DOHH2 (cell line): ENCODE measurements around the gene KIF16B.

Source experiments
- H3F3A ChIP-seq: fragments of 200-600 bp; sonication (generic), shearing (Covaris generic); 2 replicates; pipeline ENCODE4 v1.6.0; 2016; ENCODE audit warnings: antibody characterized with exemption, mild to moderate bottlenecking; ENCODE audit not compliant: control insufficient read depth, insufficient read depth
- H3K27ac ChIP-seq: fragments of 200-600 bp; sonication (generic); 2 replicates; pipeline ENCODE4 v1.5.1; 2014; ENCODE audit warnings: low read depth, mild to moderate bottlenecking, low read length, moderate library complexity
- H3K27me3 ChIP-seq: fragments of 200-600 bp; sonication (generic); 2 replicates; pipeline ENCODE4 v1.6.1; 2014; ENCODE audit warnings: mild to moderate bottlenecking, low read length, mixed read lengths; ENCODE audit not compliant: control insufficient read depth
- H3K36me3 ChIP-seq: fragments of 200-600 bp; sonication (generic); 2 replicates; pipeline ENCODE4 v1.6.1; 2014; ENCODE audit warnings: mild to moderate bottlenecking, low read length, moderate library complexity, mixed read lengths; ENCODE audit not compliant: control insufficient read depth
- H3K4me1 ChIP-seq: fragments of 200-600 bp; sonication (generic); 2 replicates; pipeline ENCODE4 v1.6.1; 2014; ENCODE audit warnings: mild to moderate bottlenecking, low read length, mixed read lengths; ENCODE audit not compliant: control insufficient read depth
- H3K4me2 ChIP-seq: fragments of 200-600 bp; sonication (generic); 2 replicates; pipeline ENCODE4 v1.6.0; 2014; ENCODE audit warnings: mild to moderate bottlenecking, low read length, moderate library complexity
- H3K4me3 ChIP-seq: fragments of 200-600 bp; sonication (generic); 2 replicates; pipeline ENCODE4 v1.5.1; 2014; ENCODE audit warnings: mild to moderate bottlenecking, low read length, mixed read lengths
- H3K79me2 ChIP-seq: fragments of 200-600 bp; sonication (generic); 2 replicates; pipeline ENCODE4 v1.6.1; 2014; ENCODE audit warnings: mild to moderate bottlenecking, low read length, mixed read lengths; ENCODE audit not compliant: control insufficient read depth
- H3K9me2 ChIP-seq: fragments of 200-600 bp; sonication (generic); replicated peaks from 2 replicates; pipeline ENCODE4 v1.6.1; 2014; ENCODE audit warnings: mild to moderate bottlenecking, low read length, mixed read lengths; ENCODE audit not compliant: control insufficient read depth
- H3K9me3 ChIP-seq: fragments of 200-600 bp; sonication (generic); 2 replicates; pipeline ENCODE4 v1.6.1; 2014; ENCODE audit warnings: antibody characterized with exemption, low read length, mixed read lengths; ENCODE audit not compliant: control insufficient read depth, insufficient read depth
- H4K20me1 ChIP-seq: fragments of 200-600 bp; sonication (generic); 2 replicates; pipeline ENCODE4 v1.6.0; 2014; ENCODE audit warnings: low read depth, mild to moderate bottlenecking, antibody characterized with exemption, low read length, moderate library complexity; ENCODE audit not compliant: control insufficient read depth, insufficient read depth
- CTCF ChIP-seq: fragments of 200-600 bp; sonication (generic); IDR thresholded peaks from one replicate; pipeline ENCODE4 v1.5.1; 2014; ENCODE audit warnings: antibody characterized with exemption, mild to moderate bottlenecking, low read depth, low read length; ENCODE audit not compliant: poor library complexity, severe bottlenecking
- EZH2phosphoT487 ChIP-seq: fragments of 200-600 bp; sonication (generic); IDR thresholded peaks from 2 replicates; pipeline ENCODE4 v1.6.1; 2017; ENCODE audit warnings: borderline replicate concordance, mild to moderate bottlenecking, antibody characterized with exemption, low read length, moderate library complexity, mixed read lengths

KIF16B gene

GRCh38 chr20:16515046-16515445 is 58.2 kb downstream of the KIF16B start:
- no peak overlapping the region for H3K27ac ChIP-seq
- H3K79me2 ChIP-seq: no peaks in the 10 kb centered on the region
- H3K9me2 ChIP-seq: no peaks in the 10 kb centered on the region
- TF ChIP-seq CTCF (no peak), EZH2phosphoT487 (no peak)
- H3K27me3 ChIP-seq: no peaks in the 10 kb centered on the region
- no peaks in the 10 kb centered on the region for H3F3A ChIP-seq
- no peaks in the 10 kb centered on the region; the same call in 1 of the 2 replicates for H3K36me3 ChIP-seq
- no peaks in the 10 kb centered on the region for H4K20me1 ChIP-seq
- no peak overlapping the region for H3K4me3 ChIP-seq
- H3K4me2 ChIP-seq: no peak overlapping the region
- peaks cover 8% of the 10 kb centered on the region for H3K4me1 ChIP-seq
- H3K9me3 ChIP-seq: no peaks in the 10 kb centered on the region

GRCh38 chr20:16514140-16514539 is 59.1 kb downstream of the KIF16B start:
- H3K9me2 ChIP-seq: no peaks in the 10 kb centered on the region
- no peaks in the 10 kb centered on the region; the same call in 1 of the 2 replicates for H3K36me3 ChIP-seq
- no peaks in the 10 kb centered on the region for H3K79me2 ChIP-seq
- peaks cover 8% of the 10 kb centered on the region for H3K4me1 ChIP-seq
- no peaks in the 10 kb centered on the region for H3K9me3 ChIP-seq
- H4K20me1 ChIP-seq: no peaks in the 10 kb centered on the region
- H3K27ac ChIP-seq: no peak overlapping the region
- H3K4me2 ChIP-seq: no peak overlapping the region
- no peak overlapping the region for H3K4me3 ChIP-seq
- H3K27me3 ChIP-seq: no peaks in the 10 kb centered on the region
- no peaks in the 10 kb centered on the region for H3F3A ChIP-seq
- no peak for TF ChIP-seq CTCF

GRCh38 chr20:16505894-16506293 is 67.4 kb downstream of the KIF16B start:
- peaks cover 10% of the 10 kb centered on the region; the same call in 1 of the 2 replicates for H3K36me3 ChIP-seq
- H3K4me2 ChIP-seq: no peak overlapping the region
- H4K20me1 ChIP-seq: no peaks in the 10 kb centered on the region
- TF ChIP-seq CTCF (no peak), EZH2phosphoT487 (no peak)
- H3K4me3 ChIP-seq: no peak overlapping the region
- H3K27ac ChIP-seq: no peak overlapping the region
- no peaks in the 10 kb centered on the region for H3F3A ChIP-seq
- no peaks in the 10 kb centered on the region for H3K79me2 ChIP-seq
- H3K9me2 ChIP-seq: no peaks in the 10 kb centered on the region
- H3K4me1 ChIP-seq: no peaks in the 10 kb centered on the region
- no peaks in the 10 kb centered on the region for H3K27me3 ChIP-seq
- no peaks in the 10 kb centered on the region for H3K9me3 ChIP-seq

GRCh38 chr20:16501301-16501700 is 71.9 kb downstream of the KIF16B start:
- Histone ChIP-seq H3K9me3 (no peaks in the 10 kb centered on the region), H3K4me1 (no peaks in the 10 kb centered on the region), H3K9me2 (no peaks in the 10 kb centered on the region), H3K36me3 (0 out of 2 replicates have a peak, but pooled peaks cover 4% of the 10 kb centered on the region), H3K4me3 (no peak overlapping the region), H3K4me2 (no peak overlapping the region), H4K20me1 (no peaks in the 10 kb centered on the region), H3K27ac (no peak overlapping the region), H3K79me2 (no peaks in the 10 kb centered on the region), H3K27me3 (no peaks in the 10 kb centered on the region), H3F3A (no peaks in the 10 kb centered on the region)
- TF ChIP-seq EZH2phosphoT487 (no peak), CTCF (no peak)
